Fibroblast of lung (primary cell): ENCODE measurements around the gene RAB1B. TPM values are rescaled to one million over a fixed set of nuclear protein-coding genes. Genes with fewer than 3 reads are reported as not detected.

ENCODE experiments used
- DNase-seq, 2 donors: peaks; one replicate each; pipeline versions ENCODE4 v3.0.0 to v3.0.0-alpha.2; 2010; ENCODE audit warnings: low read depth in 2 of 2
- H2AFZ ChIP-seq: 2 replicates; pipeline ENCODE4 v1.5.1; 2012; ENCODE audit warnings: low read length, control low read depth, inconsistent platforms
- H3K27ac ChIP-seq: 2 replicates; pipeline ENCODE4 v1.5.1; 2011; ENCODE audit warnings: low read length, control low read depth; ENCODE audit not compliant: insufficient read depth
- H3K27me3 ChIP-seq: 2 replicates; pipeline ENCODE4 v1.5.1; 2011; ENCODE audit warnings: mild to moderate bottlenecking, low read length; ENCODE audit not compliant: control insufficient read depth, insufficient read depth
- H3K36me3 ChIP-seq: 2 replicates; pipeline ENCODE4 v1.5.1; 2011; ENCODE audit warnings: low read length; ENCODE audit not compliant: control insufficient read depth, insufficient read depth
- H3K4me1 ChIP-seq: 2 replicates; pipeline ENCODE4 v1.5.1; 2011; ENCODE audit warnings: low read length; ENCODE audit not compliant: control insufficient read depth, insufficient read depth; ENCODE audit errors: extremely low read depth
- H3K4me2 ChIP-seq: 2 replicates; pipeline ENCODE4 v1.5.1; 2011; ENCODE audit warnings: low read length, control low read depth; ENCODE audit not compliant: insufficient read depth; ENCODE audit errors: extremely low read depth
- H3K4me3 ChIP-seq, 4 experiments: fragments of 200-600 bp in 1 of 4; sonication (generic) in 1 of 4; replicated peaks in 1 of 4; 2 replicates each; pipeline ENCODE4 v1.5.1; 2011 to 2016; ENCODE audit warnings: low read length in 4 of 4, low read depth in 3 of 4, mild to moderate bottlenecking in 3 of 4, control low read depth in 2 of 4, inconsistent platforms in 1 of 4, mixed read lengths in 1 of 4; ENCODE audit not compliant: insufficient read depth in 1 of 4; ENCODE audit errors: control extremely low read depth in 1 of 4
- H3K79me2 ChIP-seq: 2 replicates; pipeline ENCODE4 v1.5.1; 2012; ENCODE audit warnings: mild to moderate bottlenecking, low read length, inconsistent platforms; ENCODE audit not compliant: control insufficient read depth, insufficient read depth
- H3K9ac ChIP-seq: 2 replicates; pipeline ENCODE4 v1.5.1; 2011; ENCODE audit warnings: mild to moderate bottlenecking, low read length, control low read depth; ENCODE audit not compliant: insufficient read depth
- H3K9me3 ChIP-seq: 2 replicates; pipeline ENCODE4 v1.5.1; 2012; ENCODE audit warnings: low read depth, low read length; ENCODE audit not compliant: control insufficient read depth, insufficient read depth
- H4K20me1 ChIP-seq: 2 replicates; pipeline ENCODE4 v1.5.1; 2011; ENCODE audit warnings: low read length; ENCODE audit not compliant: control insufficient read depth, insufficient read depth; ENCODE audit errors: extremely low read depth
- EZH2 ChIP-seq: IDR thresholded peaks from 2 replicates; pipeline ENCODE4 v1.5.1; 2012; ENCODE audit warnings: low read length, control low read depth, mild to moderate bottlenecking; ENCODE audit errors: missing control alignments
- polyA plus RNA-seq, 2 donors: library from polyadenylated mRNA; depleted of rRNA in 1 of 2; stranded (reverse) in 1 of 2; unstranded in 1 of 2; fragments of >200 nt; gene quantifications; 2 replicates each; pipeline ENCODE4 v1.2.1, GENCODE V29; 2011 to 2012; ENCODE audit warnings: missing spikeins in 1 of 2
- total RNA-seq: library from RNA; depleted of rRNA; stranded (reverse); fragments of >200 nt; gene quantifications from 2 replicates; pipeline ENCODE4 v1.2.1, GENCODE V29; 2014
- TF ChIP-seq, protein P1 (sequence below), 2 donors: IDR thresholded peaks in 1 of 2; conservative IDR thresholded peaks in 1 of 2; 1 replicate in 1 of 2; 2 replicates in 1 of 2; pipeline ENCODE4 v1.5.1; 2011 to 2012; ENCODE audit warnings: low read length in 2 of 2, control low read depth in 1 of 2, inconsistent platforms in 1 of 2, low read depth in 1 of 2, mild to moderate bottlenecking in 1 of 2

RAB1B gene
- total and polyA plus RNA-seq, 2 donors (not counting 1 experiment from before 2014, with no cell fraction given): 63.6 to 140 TPM

DNA sequence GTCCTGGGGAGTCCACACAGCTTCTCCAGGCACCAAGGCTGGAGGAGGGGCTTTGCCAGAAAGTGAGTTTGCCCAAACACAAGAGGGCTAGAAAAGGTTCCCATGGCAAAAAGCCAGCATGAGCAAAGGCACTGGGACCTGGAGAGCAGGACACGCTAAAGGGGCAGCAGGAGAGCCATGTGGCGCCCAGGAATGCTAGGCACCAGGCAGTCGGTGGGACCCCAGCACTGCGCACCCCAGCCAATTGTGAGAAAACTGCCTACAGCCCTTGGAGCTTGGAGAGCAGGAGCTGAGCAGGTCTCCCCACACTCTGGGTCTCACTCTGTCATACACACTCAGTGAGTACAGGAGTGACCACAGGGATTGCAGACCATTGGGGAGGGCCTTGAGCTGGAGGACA lies 5.2 kb upstream of the RAB1B start:
- Histone ChIP-seq H3K27me3 (no peaks in the 10 kb centered on the region), H3K9ac (no peak overlapping the region), H4K20me1 (no peaks in the 10 kb centered on the region), H2AFZ (no peak overlapping the region), H3K27ac (no peak overlapping the region), H3K36me3 (peaks cover 25% of the 10 kb centered on the region), H3K4me3 (no peak overlapping the region), H3K4me2 (no peak overlapping the region), H3K9me3 (no peaks in the 10 kb centered on the region), H3K79me2 (peaks cover 4% of the 10 kb centered on the region), H3K4me1 (peaks cover 5% of the 10 kb centered on the region)
- no peak for DNase-seq
- no peak for TF ChIP-seq EZH2
- TF ChIP-seq, protein P1, sequence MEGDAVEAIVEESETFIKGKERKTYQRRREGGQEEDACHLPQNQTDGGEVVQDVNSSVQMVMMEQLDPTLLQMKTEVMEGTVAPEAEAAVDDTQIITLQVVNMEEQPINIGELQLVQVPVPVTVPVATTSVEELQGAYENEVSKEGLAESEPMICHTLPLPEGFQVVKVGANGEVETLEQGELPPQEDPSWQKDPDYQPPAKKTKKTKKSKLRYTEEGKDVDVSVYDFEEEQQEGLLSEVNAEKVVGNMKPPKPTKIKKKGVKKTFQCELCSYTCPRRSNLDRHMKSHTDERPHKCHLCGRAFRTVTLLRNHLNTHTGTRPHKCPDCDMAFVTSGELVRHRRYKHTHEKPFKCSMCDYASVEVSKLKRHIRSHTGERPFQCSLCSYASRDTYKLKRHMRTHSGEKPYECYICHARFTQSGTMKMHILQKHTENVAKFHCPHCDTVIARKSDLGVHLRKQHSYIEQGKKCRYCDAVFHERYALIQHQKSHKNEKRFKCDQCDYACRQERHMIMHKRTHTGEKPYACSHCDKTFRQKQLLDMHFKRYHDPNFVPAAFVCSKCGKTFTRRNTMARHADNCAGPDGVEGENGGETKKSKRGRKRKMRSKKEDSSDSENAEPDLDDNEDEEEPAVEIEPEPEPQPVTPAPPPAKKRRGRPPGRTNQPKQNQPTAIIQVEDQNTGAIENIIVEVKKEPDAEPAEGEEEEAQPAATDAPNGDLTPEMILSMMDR (conservative IDR thresholded peaks at IDR 0.05 in 1 of 2, IDR thresholded peaks at IDR 0.05 in 1 of 2; ENCODE audit: low read depth in 1 of 2, low read length in 2 of 2): no peak

DNA sequence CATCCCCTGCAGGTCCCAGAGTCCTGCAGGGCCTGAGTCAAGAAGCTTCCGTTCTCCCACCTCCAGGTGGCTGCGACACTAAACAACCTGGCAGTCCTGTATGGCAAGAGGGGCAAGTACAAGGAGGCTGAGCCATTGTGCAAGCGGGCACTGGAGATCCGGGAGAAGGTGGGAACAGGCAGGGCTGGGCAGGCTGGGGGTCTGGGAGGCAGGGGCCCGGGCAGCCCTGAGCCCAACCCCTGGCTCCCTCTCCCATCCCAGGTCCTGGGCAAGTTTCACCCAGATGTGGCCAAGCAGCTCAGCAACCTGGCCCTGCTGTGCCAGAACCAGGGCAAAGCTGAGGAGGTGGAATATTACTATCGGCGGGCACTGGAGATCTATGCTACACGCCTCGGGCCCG lies 4.7 kb upstream of the RAB1B start:
- Histone ChIP-seq H3K79me2 (peaks cover 1% of the 10 kb centered on the region), H3K4me1 (peaks cover 2% of the 10 kb centered on the region), H3K9ac (no peak overlapping the region), H3K4me2 (no peak overlapping the region), H3K27ac (no peak overlapping the region), H3K36me3 (peaks cover 25% of the 10 kb centered on the region), H3K4me3 (no peak overlapping the region), H3K9me3 (no peaks in the 10 kb centered on the region), H3K27me3 (no peaks in the 10 kb centered on the region), H4K20me1 (no peaks in the 10 kb centered on the region), H2AFZ (no peak overlapping the region)
- TF ChIP-seq, protein P1 (conservative IDR thresholded peaks at IDR 0.05 in 1 of 2, IDR thresholded peaks at IDR 0.05 in 1 of 2; ENCODE audit: low read depth in 1 of 2, low read length in 2 of 2): no peak
- no peak for TF ChIP-seq EZH2
- no peak for DNase-seq

DNA sequence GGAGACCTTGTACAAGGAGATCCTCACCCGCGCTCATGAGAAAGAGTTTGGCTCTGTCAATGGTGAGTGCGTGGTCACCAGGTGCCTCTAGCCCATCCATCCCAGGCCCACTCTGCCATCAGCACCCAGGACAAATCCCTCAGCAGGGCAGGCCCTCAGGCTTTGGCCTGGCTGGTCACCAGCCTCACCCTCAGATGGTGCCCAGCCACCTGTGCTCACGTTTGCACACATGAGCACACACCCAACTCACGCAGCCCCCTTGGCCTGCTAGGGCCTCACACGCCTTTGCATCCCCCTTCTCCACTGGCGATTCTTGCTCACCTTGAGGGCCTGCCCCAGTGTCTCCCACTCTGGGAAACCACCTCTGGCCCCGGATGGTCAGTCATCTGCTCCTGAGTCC lies 4.1 kb upstream of the RAB1B start:
- H3K9me3 ChIP-seq: no peaks in the 10 kb centered on the region
- no peak overlapping the region for H2AFZ ChIP-seq
- H3K4me2 ChIP-seq: no peak overlapping the region
- no peaks in the 10 kb centered on the region for H4K20me1 ChIP-seq
- no peak overlapping the region for H3K4me3 ChIP-seq
- no peaks in the 10 kb centered on the region for H3K27me3 ChIP-seq
- TF ChIP-seq EZH2: no peak
- TF ChIP-seq, protein P1 (conservative IDR thresholded peaks at IDR 0.05 in 1 of 2, IDR thresholded peaks at IDR 0.05 in 1 of 2; ENCODE audit: low read depth in 1 of 2, low read length in 2 of 2): no peak
- no peak overlapping the region for H3K27ac ChIP-seq
- no peak overlapping the region for H3K9ac ChIP-seq
- peaks cover 2% of the 10 kb centered on the region for H3K4me1 ChIP-seq
- H3K36me3 ChIP-seq: peaks cover 25% of the 10 kb centered on the region
- DNase-seq: no peak
- H3K79me2 ChIP-seq: peaks cover 7% of the 10 kb centered on the region
